Subcutaneous abdominal adipose tissue (tissue), 5 donors: Measurements from ENCODE around the gene DNAJC11.
"Not testable (repeated sequence)": the region's sequence is repeated elsewhere in the genome, so short reads cannot be mapped to it uniquely, and the experiment has no call there.

Experiments
- H3K27ac ChIP-seq: one replicate; pipeline ENCODE4 v1.7.0; 2013; ENCODE audit warnings: low read depth, mild to moderate bottlenecking, inconsistent platforms, low read length, moderate library complexity
- H3K27me3 ChIP-seq, 5 donors: one replicate each; pipeline ENCODE4 v1.7.0; 2013; ENCODE audit warnings: low read length in 5 of 5, inconsistent platforms in 1 of 5; ENCODE audit not compliant: control insufficient read depth in 5 of 5, insufficient read depth in 4 of 5
- H3K36me3 ChIP-seq, 5 donors: one replicate each; pipeline ENCODE4 v1.7.0; 2013; ENCODE audit warnings: low read length in 5 of 5; ENCODE audit not compliant: control insufficient read depth in 5 of 5, insufficient read depth in 5 of 5
- H3K4me1 ChIP-seq, 5 donors: one replicate each; pipeline ENCODE4 v1.7.0; 2013; ENCODE audit warnings: low read length in 5 of 5, mild to moderate bottlenecking in 3 of 5, moderate library complexity in 1 of 5; ENCODE audit not compliant: control insufficient read depth in 5 of 5, insufficient read depth in 5 of 5
- H3K4me3 ChIP-seq, 5 donors: one replicate each; pipeline ENCODE4 v1.7.0; 2013; ENCODE audit warnings: low read length in 5 of 5, low read depth in 1 of 5
- H3K9ac ChIP-seq, 5 donors: one replicate each; pipeline ENCODE4 v1.7.0; 2013; ENCODE audit warnings: low read length in 5 of 5, mild to moderate bottlenecking in 4 of 5, moderate library complexity in 3 of 5
- H3K9me3 ChIP-seq, 5 donors: one replicate each; pipeline ENCODE4 v1.7.0; 2013; ENCODE audit warnings: low read length in 5 of 5; ENCODE audit not compliant: control insufficient read depth in 5 of 5
- donor health status: healthy.
- donor health status: healthy.
- donor health status: healthy.
- donor health status: healthy.
- donor health status: healthy.

DNAJC11 gene

GRCh38 chr1:6601923-6602668 lies 99.5 kb downstream of the DNAJC11 start:
- Histone ChIP-seq H3K9me3 (no peaks in the 10 kb centered on the region), H3K9ac (peak overlapping the region; percentile 85 to 99 (median 97)), H3K4me3 (peak overlapping the region; percentile 93 to 99 (median 96)), H3K36me3 (peaks cover 0 to 23% (median 16%) of the 10 kb centered on the region in 5 donors), H3K27me3 (no peaks in the 10 kb centered on the region), H3K4me1 (peaks cover 19 to 75% (median 61%) of the 10 kb centered on the region in 5 donors), H3K27ac (peak overlapping the region; percentile 100)

DNA sequence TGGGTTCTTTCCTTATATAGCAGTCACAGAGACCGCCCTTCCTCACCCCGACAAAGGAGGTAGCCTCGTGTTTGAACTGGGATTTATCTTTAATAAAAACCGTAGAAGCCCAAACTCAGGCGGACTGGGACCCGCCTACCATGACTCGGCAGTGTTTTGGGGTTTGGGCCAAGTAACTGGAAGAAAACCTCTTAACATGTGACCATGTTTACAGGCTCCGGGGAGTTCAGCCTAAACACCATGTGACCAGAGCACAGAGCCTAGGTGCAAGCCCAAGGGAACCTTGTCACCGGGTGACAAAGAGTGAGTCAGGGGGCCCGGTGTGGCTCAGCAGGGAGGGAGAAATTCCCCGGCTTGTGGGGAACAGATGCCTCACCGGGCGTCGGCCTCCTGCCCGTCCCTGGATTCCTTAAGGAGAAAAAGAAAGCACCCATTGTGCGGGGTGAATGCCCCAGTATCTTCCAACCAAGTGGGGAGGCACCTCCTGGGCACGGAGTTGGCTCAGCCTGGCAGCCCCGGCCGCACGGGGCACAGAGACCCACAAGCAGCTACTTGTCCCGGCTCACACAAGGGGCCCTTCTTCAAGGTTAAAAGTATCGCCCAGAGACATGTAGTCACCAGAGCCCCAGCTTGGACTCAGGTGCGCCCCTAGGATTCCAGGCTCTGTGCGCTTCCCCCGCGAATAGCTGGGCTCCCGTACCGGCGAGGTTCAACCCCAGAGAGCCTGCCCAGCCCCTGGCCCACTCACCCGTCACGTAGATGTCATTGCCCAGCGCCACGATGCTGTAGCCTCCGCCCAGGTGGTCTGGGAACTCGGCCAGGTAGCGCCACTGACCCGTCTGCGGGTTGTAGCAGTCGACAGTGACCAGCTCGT lies 100.3 kb downstream of the DNAJC11 start:
- Histone ChIP-seq H3K36me3 (peaks cover 0 to 31% (median 22%) of the 10 kb centered on the region in 5 donors), H3K4me3 (peak overlapping the region; percentile 93 to 99 (median 96)), H3K9me3 (no peaks in the 10 kb centered on the region), H3K9ac (peak overlapping the region; percentile 85 to 99 (median 98)), H3K4me1 (peaks cover 19 to 83% (median 67%) of the 10 kb centered on the region in 5 donors), H3K27me3 (no peaks in the 10 kb centered on the region), H3K27ac (peak overlapping the region; percentile 100)

DNA sequence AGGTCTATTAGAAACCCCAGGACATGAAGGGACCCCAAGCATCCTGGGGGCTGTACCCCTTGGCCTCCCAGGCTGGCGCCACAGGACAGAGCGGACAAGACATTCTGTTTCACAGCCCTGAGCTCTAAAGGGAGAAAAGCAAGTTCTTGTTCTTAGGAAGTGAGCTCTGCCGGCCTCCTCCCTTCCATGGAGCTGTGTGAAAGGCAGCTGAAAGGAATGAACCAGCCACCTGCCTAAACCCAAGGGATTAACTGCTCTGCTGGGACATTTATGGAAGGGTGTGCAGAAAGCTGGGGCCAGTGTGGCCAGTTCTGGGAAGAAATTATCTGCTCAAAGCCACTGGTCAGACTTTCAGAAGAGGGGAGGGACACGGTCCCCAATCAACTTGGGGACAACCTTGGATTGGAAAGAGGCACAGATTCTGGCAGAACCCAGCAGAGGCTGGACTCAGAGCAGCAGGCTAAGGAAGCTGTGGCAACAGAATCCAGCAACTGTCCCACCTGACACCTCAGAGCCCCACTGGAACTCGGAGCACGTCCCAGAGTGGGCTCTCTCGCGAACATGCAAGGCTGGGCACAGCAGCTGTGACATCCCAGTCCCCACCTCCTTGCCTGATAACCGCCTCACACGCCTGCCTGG lies 101.1 kb downstream of the DNAJC11 start:
- peaks cover 0 to 39% (median 29%) of the 10 kb centered on the region in 5 donors for H3K36me3 ChIP-seq
- no peaks in the 10 kb centered on the region for H3K27me3 ChIP-seq
- peaks cover 19 to 91% (median 71%) of the 10 kb centered on the region in 5 donors for H3K4me1 ChIP-seq
- H3K4me3 ChIP-seq = peak overlapping the region; percentile 93 to 99 (median 96)
- no peaks in the 10 kb centered on the region for H3K9me3 ChIP-seq
- peak overlapping the region; percentile 100 for H3K27ac ChIP-seq
- H3K9ac ChIP-seq = peak overlapping the region; percentile 85 to 99 (median 98)

DNA sequence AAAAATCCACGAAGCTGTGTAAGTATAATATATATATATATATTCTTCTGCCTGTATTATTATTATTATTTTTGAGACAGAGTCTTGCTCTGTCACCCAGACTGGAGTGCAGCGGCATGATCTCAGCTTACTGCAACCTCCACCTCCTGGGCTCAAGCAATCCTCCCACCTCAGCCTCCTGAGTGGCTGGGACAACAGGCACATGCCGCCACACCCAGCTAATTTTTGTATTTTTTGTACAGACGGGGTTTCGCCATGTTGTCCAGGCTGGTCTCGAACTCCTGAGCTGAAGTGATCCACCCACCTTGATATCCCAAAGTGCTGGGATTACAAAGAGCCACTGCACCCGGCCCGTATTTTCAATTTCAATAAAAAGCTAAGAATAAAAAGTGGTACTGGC lies 101.6 kb downstream of the DNAJC11 start:
- peak overlapping the region; percentile 93 to 99 (median 96) for H3K4me3 ChIP-seq
- peak overlapping the region in 4 of 5 donors; percentile 85 to 99 (median 98) for H3K9ac ChIP-seq

DNA sequence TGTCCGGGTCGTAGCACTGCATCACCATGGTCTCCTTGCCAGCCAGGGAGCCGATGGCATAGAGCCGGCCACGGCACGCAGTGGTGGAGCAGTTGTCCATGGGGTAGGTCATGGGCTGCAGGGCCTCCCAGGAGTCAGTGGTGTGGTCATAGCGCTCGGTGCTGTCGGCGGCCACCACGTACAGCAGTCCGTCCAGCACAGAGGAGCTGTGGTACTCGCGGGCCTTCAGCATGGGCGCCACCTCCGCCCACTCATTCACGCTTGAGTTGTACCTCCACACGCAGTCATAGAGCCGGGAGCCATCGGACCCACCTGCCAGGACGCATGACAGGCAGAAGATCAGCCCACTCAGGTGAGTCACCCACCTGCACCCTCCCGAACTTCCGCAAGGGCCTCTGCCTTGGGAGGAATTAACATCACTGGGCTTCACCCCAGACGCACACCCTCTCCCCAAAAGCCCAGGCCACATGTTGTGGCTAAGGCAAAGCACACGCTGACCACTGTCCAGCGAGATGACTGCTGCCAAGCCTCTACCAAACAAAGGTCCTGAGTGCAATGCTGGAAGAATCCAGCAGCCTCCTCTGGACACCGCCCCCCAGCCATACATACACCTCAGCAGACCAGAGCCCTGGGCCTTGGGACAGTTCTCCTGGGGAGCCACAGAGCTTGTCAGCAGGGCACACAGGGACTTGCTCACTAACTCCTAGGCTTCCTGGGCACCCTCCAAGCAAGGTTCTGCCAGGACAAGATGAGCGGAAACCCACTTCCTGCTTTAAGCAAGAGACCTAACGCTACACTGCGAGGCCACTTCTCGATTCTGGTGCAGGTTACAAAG lies 102.3 kb downstream of the DNAJC11 start:
- peak overlapping the region; percentile 100 for H3K27ac ChIP-seq
- no peaks in the 10 kb centered on the region for H3K27me3 ChIP-seq
- H3K36me3 ChIP-seq = peaks cover 0 to 50% (median 39%) of the 10 kb centered on the region in 5 donors
- H3K9ac ChIP-seq = peak overlapping the region in 4 of 5 donors; percentile 26 to 85 (median 64)
- peaks cover 19 to 84% (median 61%) of the 10 kb centered on the region in 5 donors for H3K4me1 ChIP-seq
- peak overlapping the region; percentile 93 to 99 (median 96) for H3K4me3 ChIP-seq
- H3K9me3 ChIP-seq = no peaks in the 10 kb centered on the region

More for the DNA sequence above, 101.6 kb downstream of the DNAJC11 start:
- H3K4me1 ChIP-seq = peaks cover 19 to 91% (median 67%) of the 10 kb centered on the region in 5 donors
- H3K9me3 ChIP-seq, H3K27me3 ChIP-seq: not testable (repeated sequence)
- H3K36me3 ChIP-seq = peaks cover 0 to 44% (median 35%) of the 10 kb centered on the region in 5 donors
- H3K27ac ChIP-seq = peak overlapping the region; percentile 100

DNA sequence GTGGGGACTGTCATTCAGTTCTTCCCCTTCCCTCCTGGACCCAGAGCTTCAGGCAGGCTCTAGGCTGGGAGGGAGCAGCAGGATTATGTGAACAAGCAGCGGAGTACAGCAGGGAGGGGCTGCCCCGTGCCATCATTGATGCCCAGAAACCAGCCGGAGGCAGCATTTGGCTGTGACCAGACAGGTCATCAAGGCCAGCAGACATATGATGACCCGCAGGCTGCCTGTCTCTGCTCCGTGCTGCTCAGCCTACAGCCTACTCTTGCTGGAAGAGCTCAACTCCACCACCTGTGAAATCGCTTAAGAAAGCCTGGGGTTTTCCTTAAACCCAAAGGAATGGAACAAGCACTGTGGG lies 103.9 kb downstream of the DNAJC11 start:
- Histone ChIP-seq H3K9me3 (no peaks in the 10 kb centered on the region), H3K27me3 (no peaks in the 10 kb centered on the region), H3K27ac (peak overlapping the region; percentile 100), H3K4me3 (peak overlapping the region in 3 of 5 donors; percentile 12 to 38 (median 19)), H3K4me1 (peaks cover 16 to 77% (median 56%) of the 10 kb centered on the region in 5 donors), H3K9ac (peak overlapping the region in 1 of 5 donors; percentile 57), H3K36me3 (peaks cover 0 to 67% (median 55%) of the 10 kb centered on the region in 5 donors)

DNA sequence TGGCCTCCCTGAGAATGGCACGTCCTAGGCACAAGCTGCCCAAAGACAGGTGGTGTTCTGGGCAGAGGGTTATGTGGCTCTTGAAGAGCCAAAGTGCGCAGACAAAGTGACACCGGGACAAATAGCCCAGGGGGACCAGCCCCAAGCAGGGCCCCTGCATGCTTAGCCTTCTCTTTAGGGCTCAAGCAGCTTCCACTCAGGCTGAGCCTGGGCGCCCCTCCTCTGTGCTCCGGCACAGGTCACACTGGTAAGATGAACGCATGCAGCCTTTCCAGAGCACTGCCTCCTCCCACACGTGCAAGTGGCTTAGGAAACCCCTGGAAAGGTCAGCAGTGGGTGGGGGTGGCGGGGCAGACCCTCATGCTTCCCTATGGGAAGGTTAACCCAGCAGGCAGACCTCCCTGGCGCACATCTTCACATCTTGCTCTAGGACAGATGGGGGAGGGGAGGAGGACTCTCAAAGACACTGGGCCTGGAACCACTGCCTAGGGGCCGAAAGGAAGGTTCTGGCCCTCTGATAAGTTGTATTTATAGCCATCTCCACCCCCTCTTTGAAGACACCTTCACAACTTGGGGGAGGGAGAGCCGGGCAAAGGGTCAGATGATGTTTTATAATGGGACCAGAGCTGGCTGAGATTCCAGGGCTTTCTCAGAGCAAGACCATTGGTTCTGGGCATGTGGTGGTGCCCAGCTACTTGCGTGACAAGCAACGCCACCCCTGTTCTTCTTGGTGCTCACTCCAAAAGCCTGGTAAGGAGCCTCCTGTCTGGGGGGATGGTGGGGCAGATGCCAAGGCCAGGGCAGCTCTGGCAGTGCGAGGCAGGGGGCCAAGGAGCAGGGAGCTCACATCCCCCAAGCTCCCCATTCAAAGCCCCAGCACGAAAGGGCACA lies 104.5 kb downstream of the DNAJC11 start:
- H3K36me3 ChIP-seq = peaks cover 0 to 73% (median 61%) of the 10 kb centered on the region in 5 donors

GRCh38 chr1:6596351-6596750 lies 105.3 kb downstream of the DNAJC11 start:
- H3K27ac ChIP-seq = peak overlapping the region; percentile 100
- peaks cover 0 to 81% (median 68%) of the 10 kb centered on the region in 5 donors for H3K36me3 ChIP-seq
- H3K9ac ChIP-seq = peak overlapping the region in 2 of 5 donors; percentile 8 to 60
- no peaks in the 10 kb centered on the region for H3K9me3 ChIP-seq
- no peaks in the 10 kb centered on the region for H3K27me3 ChIP-seq
- H3K4me1 ChIP-seq = peaks cover 17 to 86% (median 65%) of the 10 kb centered on the region in 5 donors
- H3K4me3 ChIP-seq = peak overlapping the region in 3 of 5 donors; percentile 12 to 49 (median 40)

More for the DNA sequence above, 104.5 kb downstream of the DNAJC11 start:
- Histone ChIP-seq H3K4me1 (peaks cover 16 to 83% (median 63%) of the 10 kb centered on the region in 5 donors), H3K27me3 (no peaks in the 10 kb centered on the region), H3K9ac (peak overlapping the region in 2 of 5 donors; percentile 8 to 60), H3K27ac (peak overlapping the region; percentile 100), H3K4me3 (peak overlapping the region in 4 of 5 donors; percentile 7 to 49 (median 26)), H3K9me3 (no peaks in the 10 kb centered on the region)
